Adrenal gland (tissue), 5 donors: ENCODE data around the gene USE1.

Source experiments
- CTCF ChIP-seq, 6 experiments: fragments of 450-650 bp in 4 of 6; fragments of 200-600 bp in 2 of 6; sonication (generic) in 1 of 6; IDR thresholded peaks; 1 replicate in 5 of 6; 2 replicates in 1 of 6; pipeline versions ENCODE4 v1.5.1 to v1.8.0; 2016 to 2021; ENCODE audit warnings: antibody characterized with exemption in 6 of 6, mild to moderate bottlenecking in 2 of 6, moderate library complexity in 1 of 6
- POLR2A ChIP-seq, 2 donors: fragments of 450-650 bp; IDR thresholded peaks; one replicate each; pipeline ENCODE4 v1.6.1; 2017; ENCODE audit warnings: antibody characterized with exemption in 2 of 2, mild to moderate bottlenecking in 2 of 2, moderate library complexity in 1 of 2
- donor health status: DM: no; HTN: no; CAD: no.

GRCh38 chr19:17211547-17212446 lies 3.4 kb upstream of the USE1 start:
- TF ChIP-seq CTCF (IDR thresholded peaks at IDR 0.05) (no peak), POLR2A (IDR thresholded peaks at IDR 0.05) (no peak)
